SK-N-SH (cell line): ENCODE measurements around the gene IPPK. TPM values are rescaled to one million over a fixed set of nuclear protein-coding genes. Genes with fewer than 3 reads are reported as not detected.

ENCODE experiments used
- CTCF ChIA-PET: fragments of 300-600, 350-600 bp; formaldehyde crosslinking; extraction: SDS; loops from one replicate; lab custom pipeline; 2021; lab: Yijun Ruan, JAX
- POLR2A ChIA-PET: fragments of 350-600 bp; sonication (Branson Sonifier 250); formaldehyde crosslinking; extraction: SDS; loops from one replicate; lab custom pipeline; 2020; ENCODE audit warnings: antibody characterized with exemption, inconsistent platforms; lab: Yijun Ruan, JAX
- DNase-seq: peaks from one replicate; pipeline ENCODE4 v3.0.0; 2012
- H2AFZ ChIP-seq: fragments of 200-600 bp; sonication (generic); 2 replicates; pipeline ENCODE4 v1.8.1; 2016; ENCODE audit warnings: antibody characterized with exemption, mild to moderate bottlenecking, low read depth
- H3F3A ChIP-seq: fragments of 200-600 bp; sonication (generic); replicated peaks from 2 replicates; pipeline ENCODE3; 2016; ENCODE audit warnings: antibody characterized with exemption, mild to moderate bottlenecking; ENCODE audit not compliant: insufficient read depth
- H3K27ac ChIP-seq, 2 experiments: fragments of 200-500 bp in 1 of 2; fragments of 200-600 bp in 1 of 2; sonication (Bioruptor generic) in 1 of 2; sonication (generic), shearing (Covaris generic) in 1 of 2; 2 replicates each; pipeline versions ENCODE4 v1.5.1 to v1.6.1; 2014 to 2016; ENCODE audit warnings: low read depth in 2 of 2, inconsistent platforms in 1 of 2, low read length in 1 of 2, mild to moderate bottlenecking in 1 of 2, mixed read lengths in 1 of 2
- H3K27me3 ChIP-seq: fragments of 200-600 bp; sonication (generic), shearing (Covaris generic); 2 replicates; pipeline ENCODE4 v1.6.1; 2016; ENCODE audit warnings: mixed run types; ENCODE audit not compliant: insufficient read depth
- H3K36me3 ChIP-seq, 2 experiments: fragments of 200-500 bp in 1 of 2; fragments of 200-600 bp in 1 of 2; sonication (Bioruptor generic) in 1 of 2; sonication (generic) in 1 of 2; replicated peaks in 1 of 2; 2 replicates each; pipeline versions ENCODE3 to v1.5.1; 2014 to 2016; ENCODE audit warnings: low read length in 1 of 2, mild to moderate bottlenecking in 1 of 2; ENCODE audit not compliant: insufficient read depth in 2 of 2, control insufficient read depth in 1 of 2
- H3K4me1 ChIP-seq, 2 experiments: fragments of 200-500 bp in 1 of 2; fragments of 200-600 bp in 1 of 2; sonication (Bioruptor generic) in 1 of 2; sonication (generic), shearing (Covaris generic) in 1 of 2; 2 replicates each; pipeline versions ENCODE4 v1.5.1 to v1.6.1; 2014 to 2016; ENCODE audit warnings: low read depth in 1 of 2, low read length in 1 of 2, mixed run types in 1 of 2; ENCODE audit not compliant: insufficient read depth in 2 of 2, control insufficient read depth in 1 of 2
- H3K4me2 ChIP-seq: fragments of 200-600 bp; sonication (generic), shearing (Covaris generic); 2 replicates; pipeline ENCODE4 v1.6.1; 2017; ENCODE audit warnings: mixed run types
- H3K4me3 ChIP-seq, 2 experiments: fragments of 200-500 bp in 1 of 2; fragments of 200-600 bp in 1 of 2; sonication (Bioruptor generic) in 1 of 2; sonication (generic), shearing (Covaris generic) in 1 of 2; 2 replicates each; pipeline versions ENCODE4 v1.5.1 to v1.8.1; 2014 to 2016; ENCODE audit warnings: low read depth in 2 of 2, inconsistent platforms in 1 of 2, low read length in 1 of 2, mild to moderate bottlenecking in 1 of 2, mixed read lengths in 1 of 2, moderate library complexity in 1 of 2
- H3K79me2 ChIP-seq: fragments of 200-600 bp; sonication (generic); 2 replicates; pipeline ENCODE4 v1.8.1; 2017; ENCODE audit warnings: mild to moderate bottlenecking; ENCODE audit not compliant: insufficient read depth
- H3K9ac ChIP-seq: fragments of 200-600 bp; sonication (generic); 2 replicates; pipeline ENCODE4 v1.6.1; 2017; ENCODE audit warnings: mixed run types
- H3K9me2 ChIP-seq: fragments of 200-600 bp; sonication (generic); 2 replicates; pipeline ENCODE4 v1.6.1; 2017; ENCODE audit warnings: mixed run types
- H3K9me3 ChIP-seq: fragments of 200-600 bp; sonication (generic); 2 replicates; pipeline ENCODE4 v1.6.1; 2017; ENCODE audit warnings: mixed run types, mild to moderate bottlenecking, moderate library complexity
- H4K20me1 ChIP-seq: fragments of 200-600 bp; sonication (generic); 2 replicates; pipeline ENCODE4 v1.6.1; 2017; ENCODE audit warnings: mild to moderate bottlenecking, mixed run types; ENCODE audit not compliant: insufficient read depth
- EZH2phosphoT487 ChIP-seq: fragments of 200-600 bp; sonication (generic); IDR thresholded peaks from 2 replicates; pipeline ENCODE4 v1.6.1; 2017; ENCODE audit warnings: low read depth, mixed run types, mild to moderate bottlenecking, antibody characterized with exemption, moderate library complexity, borderline replicate concordance
- NRF1 ChIP-seq: IDR thresholded peaks from 2 replicates; pipeline ENCODE4 v1.6.1; 2012; ENCODE audit warnings: low read depth, mild to moderate bottlenecking, low read length
- SIN3A ChIP-seq: IDR thresholded peaks from 2 replicates; pipeline ENCODE4 v1.6.1; 2012; ENCODE audit warnings: low read depth, mild to moderate bottlenecking, low read length, moderate library complexity, borderline replicate concordance
- WGBS: methylation state at CpG from one replicate; pipeline ENCODE4 v1.1.6; 2017; ENCODE audit warnings: low lambda C conversion rate; 5-methylcytosine and 5-hydroxymethylcytosine counted together
- polyA plus RNA-seq, 3 experiments: library from polyadenylated mRNA; depleted of rRNA; stranded (reverse); fragments of >200 nt; gene quantifications; 2 replicates each; pipeline ENCODE4 v1.2.3, GENCODE V29; 2012
- TF ChIP-seq, protein P1 (sequence below): IDR thresholded peaks from 2 replicates; pipeline ENCODE4; 2012
- TF ChIP-seq, protein P2 (sequence below): fragments of 200-600 bp; sonication (generic); IDR thresholded peaks from 2 replicates; pipeline ENCODE4 v1.6.1; 2017; ENCODE audit warnings: antibody characterized with exemption, mild to moderate bottlenecking, moderate library complexity
- TF ChIP-seq, protein P3 (sequence below): IDR thresholded peaks from 2 replicates; pipeline ENCODE4 v1.4.0; 2012; ENCODE audit warnings: low read depth, borderline replicate concordance

IPPK gene
- polyA plus RNA-seq, 1 of the 3 experiments (the other 2 are of a cell fraction), result 16.5 TPM

DNA sequence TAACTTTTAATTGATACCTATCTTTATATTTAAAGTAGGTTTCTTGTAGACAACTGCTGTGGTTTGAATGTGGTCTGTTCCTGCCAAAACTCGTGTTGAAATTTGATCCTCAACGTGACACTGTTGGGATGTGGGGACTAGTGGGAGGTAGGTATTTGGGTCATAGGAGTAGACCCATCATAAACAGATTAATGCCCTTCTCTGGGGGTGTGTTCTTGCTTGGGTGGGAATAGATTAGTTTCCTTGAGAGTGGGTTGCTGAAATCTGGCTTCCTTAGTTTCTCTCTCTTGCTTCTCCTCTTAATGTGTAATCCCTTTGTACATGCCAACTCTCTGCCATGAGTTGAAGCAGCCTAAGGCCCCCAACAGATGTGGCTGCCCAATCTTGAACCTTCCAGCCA is 34.6 kb upstream of the IPPK start:
- Histone ChIP-seq H3K27me3 (no peaks in the 10 kb centered on the region), H3K9me3 (no peaks in the 10 kb centered on the region), H3K36me3 (peaks cover 0 to 7% of the 10 kb centered on the region in 2 experiments), H3K4me3 (no peak overlapping the region), H3K9ac (no peak overlapping the region), H3F3A (no peaks in the 10 kb centered on the region), H3K79me2 (no peaks in the 10 kb centered on the region), H2AFZ (no peak overlapping the region), H3K9me2 (no peaks in the 10 kb centered on the region), H3K27ac (no peak overlapping the region), H3K4me1 (no peaks in the 10 kb centered on the region), H3K4me2 (no peak overlapping the region), H4K20me1 (no peaks in the 10 kb centered on the region)
- ChIA-PET CTCF (interaction anchor here (1.3 to 3.0 kb wide), 2 partner anchors 12 to 86 kb away, joined by 4 to 14 read pairs; no protein-coding TSS in a partner anchor), POLR2A (no interaction called here)
- 92% methylated on average over 2 of the region's 2 CpGs for WGBS
- no peak for DNase-seq
- TF ChIP-seq SIN3A, result no peak
- TF ChIP-seq, protein P1, sequence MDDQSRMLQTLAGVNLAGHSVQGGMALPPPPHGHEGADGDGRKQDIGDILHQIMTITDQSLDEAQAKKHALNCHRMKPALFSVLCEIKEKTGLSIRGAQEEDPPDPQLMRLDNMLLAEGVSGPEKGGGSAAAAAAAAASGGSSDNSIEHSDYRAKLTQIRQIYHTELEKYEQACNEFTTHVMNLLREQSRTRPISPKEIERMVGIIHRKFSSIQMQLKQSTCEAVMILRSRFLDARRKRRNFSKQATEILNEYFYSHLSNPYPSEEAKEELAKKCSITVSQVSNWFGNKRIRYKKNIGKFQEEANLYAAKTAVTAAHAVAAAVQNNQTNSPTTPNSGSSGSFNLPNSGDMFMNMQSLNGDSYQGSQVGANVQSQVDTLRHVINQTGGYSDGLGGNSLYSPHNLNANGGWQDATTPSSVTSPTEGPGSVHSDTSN, result no peak
- TF ChIP-seq NRF1, result no peak

DNA sequence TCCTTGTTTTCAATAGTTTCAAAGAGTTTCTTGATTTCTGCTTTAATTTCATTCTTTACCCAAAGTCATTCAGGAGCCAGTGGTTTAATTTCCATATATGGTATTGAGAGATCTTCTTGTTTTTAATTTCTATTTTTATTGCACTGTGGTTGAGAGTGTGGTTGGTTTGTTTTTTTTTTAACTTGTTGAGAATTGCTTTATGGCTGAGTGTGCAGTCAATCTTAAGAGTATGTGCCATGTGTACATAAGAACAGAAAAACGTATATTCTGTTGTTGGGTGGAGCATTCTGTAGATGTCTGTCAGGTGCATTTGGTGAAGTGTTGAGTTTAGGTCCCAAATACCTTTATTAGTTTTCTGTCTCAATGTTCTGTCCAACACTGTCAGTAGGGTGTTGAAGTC is 26.7 kb upstream of the IPPK start:
- no peaks in the 10 kb centered on the region for H3K27me3 ChIP-seq
- no peak overlapping the region for H3K4me3 ChIP-seq
- no peaks in the 10 kb centered on the region for H3K4me1 ChIP-seq
- no peaks in the 10 kb centered on the region for H3K36me3 ChIP-seq
- no peak overlapping the region for H3K27ac ChIP-seq
- ChIA-PET POLR2A (no interaction called here), CTCF (interaction anchor here (0.6 kb wide), 1 partner anchor 20 kb away, joined by 3 read pairs; no protein-coding TSS in a partner anchor)
- no peak for TF ChIP-seq EZH2phosphoT487
- no peak overlapping the region for H3K4me2 ChIP-seq
- no peak overlapping the region for H3K9ac ChIP-seq
- H4K20me1 ChIP-seq, result no peaks in the 10 kb centered on the region
- H3K9me3 ChIP-seq, result peaks cover 14% of the 10 kb centered on the region
- no peak overlapping the region for H2AFZ ChIP-seq
- H3F3A ChIP-seq, result no peaks in the 10 kb centered on the region
- no peaks in the 10 kb centered on the region for H3K9me2 ChIP-seq
- no peak for DNase-seq
- H3K79me2 ChIP-seq, result no peaks in the 10 kb centered on the region
- WGBS, result 40% methylated on average over 1 of the region's 1 CpG

DNA sequence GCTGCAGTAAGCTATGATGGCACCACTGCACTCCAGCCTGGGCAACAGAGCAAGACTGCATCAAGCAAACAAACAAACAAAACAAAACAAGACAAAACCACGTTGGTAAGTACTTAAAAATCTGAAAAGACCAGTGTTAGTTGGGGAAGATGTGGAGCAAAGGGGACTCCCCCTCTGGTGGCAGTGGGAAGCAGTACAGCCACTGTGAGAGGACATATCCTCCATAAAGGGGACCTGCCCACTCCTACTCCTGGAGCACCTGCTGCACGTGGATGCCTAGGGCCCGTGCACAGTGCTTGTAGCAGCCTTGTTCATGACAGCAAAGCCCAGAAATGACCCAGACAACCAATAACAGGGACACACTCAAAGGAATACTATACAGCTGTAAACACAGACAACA is 17.0 kb upstream of the IPPK start:
- ChIA-PET CTCF (interaction anchor here (0.9 kb wide), 1 partner anchor 32 kb away, joined by 3 read pairs; no protein-coding TSS in a partner anchor), POLR2A (interaction anchor here (1.0 kb wide), 1 partner anchor 16 kb away, joined by 4 read pairs; no protein-coding TSS in a partner anchor)
- no peak overlapping the region for H3K9ac ChIP-seq

More for the DNA sequence above, 17.0 kb upstream of the IPPK start:
- no peak overlapping the region for H2AFZ ChIP-seq
- H3F3A ChIP-seq, result no peaks in the 10 kb centered on the region
- DNase-seq, result no peak
- 41% methylated on average over 3 of the region's 3 CpGs for WGBS
- H3K9me3 ChIP-seq, result peaks cover 3% of the 10 kb centered on the region; the same call in 1 of the 2 replicates
- TF ChIP-seq, protein P2, sequence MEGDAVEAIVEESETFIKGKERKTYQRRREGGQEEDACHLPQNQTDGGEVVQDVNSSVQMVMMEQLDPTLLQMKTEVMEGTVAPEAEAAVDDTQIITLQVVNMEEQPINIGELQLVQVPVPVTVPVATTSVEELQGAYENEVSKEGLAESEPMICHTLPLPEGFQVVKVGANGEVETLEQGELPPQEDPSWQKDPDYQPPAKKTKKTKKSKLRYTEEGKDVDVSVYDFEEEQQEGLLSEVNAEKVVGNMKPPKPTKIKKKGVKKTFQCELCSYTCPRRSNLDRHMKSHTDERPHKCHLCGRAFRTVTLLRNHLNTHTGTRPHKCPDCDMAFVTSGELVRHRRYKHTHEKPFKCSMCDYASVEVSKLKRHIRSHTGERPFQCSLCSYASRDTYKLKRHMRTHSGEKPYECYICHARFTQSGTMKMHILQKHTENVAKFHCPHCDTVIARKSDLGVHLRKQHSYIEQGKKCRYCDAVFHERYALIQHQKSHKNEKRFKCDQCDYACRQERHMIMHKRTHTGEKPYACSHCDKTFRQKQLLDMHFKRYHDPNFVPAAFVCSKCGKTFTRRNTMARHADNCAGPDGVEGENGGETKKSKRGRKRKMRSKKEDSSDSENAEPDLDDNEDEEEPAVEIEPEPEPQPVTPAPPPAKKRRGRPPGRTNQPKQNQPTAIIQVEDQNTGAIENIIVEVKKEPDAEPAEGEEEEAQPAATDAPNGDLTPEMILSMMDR, result peak; percentile 36; the same call in 1 of the 2 replicates
- TF ChIP-seq, protein P3, sequence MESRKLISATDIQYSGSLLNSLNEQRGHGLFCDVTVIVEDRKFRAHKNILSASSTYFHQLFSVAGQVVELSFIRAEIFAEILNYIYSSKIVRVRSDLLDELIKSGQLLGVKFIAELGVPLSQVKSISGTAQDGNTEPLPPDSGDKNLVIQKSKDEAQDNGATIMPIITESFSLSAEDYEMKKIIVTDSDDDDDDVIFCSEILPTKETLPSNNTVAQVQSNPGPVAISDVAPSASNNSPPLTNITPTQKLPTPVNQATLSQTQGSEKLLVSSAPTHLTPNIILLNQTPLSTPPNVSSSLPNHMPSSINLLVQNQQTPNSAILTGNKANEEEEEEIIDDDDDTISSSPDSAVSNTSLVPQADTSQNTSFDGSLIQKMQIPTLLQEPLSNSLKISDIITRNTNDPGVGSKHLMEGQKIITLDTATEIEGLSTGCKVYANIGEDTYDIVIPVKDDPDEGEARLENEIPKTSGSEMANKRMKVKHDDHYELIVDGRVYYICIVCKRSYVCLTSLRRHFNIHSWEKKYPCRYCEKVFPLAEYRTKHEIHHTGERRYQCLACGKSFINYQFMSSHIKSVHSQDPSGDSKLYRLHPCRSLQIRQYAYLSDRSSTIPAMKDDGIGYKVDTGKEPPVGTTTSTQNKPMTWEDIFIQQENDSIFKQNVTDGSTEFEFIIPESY, result no peak
- no peak overlapping the region for H3K4me3 ChIP-seq
- H3K27ac ChIP-seq, result no peak overlapping the region
- H3K79me2 ChIP-seq, result no peaks in the 10 kb centered on the region
- H3K4me1 ChIP-seq, result no peaks in the 10 kb centered on the region
- H4K20me1 ChIP-seq, result no peaks in the 10 kb centered on the region
- no peaks in the 10 kb centered on the region for H3K27me3 ChIP-seq
- no peaks in the 10 kb centered on the region for H3K9me2 ChIP-seq
- H3K36me3 ChIP-seq, result no peaks in the 10 kb centered on the region
- no peak overlapping the region for H3K4me2 ChIP-seq
